Nephron progenitor cell (in vitro differentiated cells): ENCODE measurements around the gene MASP1.

Experiments
- DNase-seq: peaks from one replicate; pipeline ENCODE4 v3.0.0; 2021
- H3K27ac Mint-ChIP-seq: 2 replicates; pipeline ENCODE4 v1.8.0; 2021; ENCODE audit warnings: mild to moderate bottlenecking, moderate library complexity, mixed read lengths
- H3K27me3 Mint-ChIP-seq: 2 replicates; pipeline ENCODE4 v1.8.0; 2021; ENCODE audit warnings: mild to moderate bottlenecking, low read depth, mixed read lengths; ENCODE audit not compliant: poor library complexity
- H3K36me3 Mint-ChIP-seq: 2 replicates; pipeline ENCODE4 v1.8.0; 2021; ENCODE audit warnings: low read depth, mixed read lengths
- H3K4me1 Mint-ChIP-seq: 2 replicates; pipeline ENCODE4 v1.8.0; 2021; ENCODE audit warnings: mixed read lengths
- H3K4me3 Mint-ChIP-seq: 2 replicates; pipeline ENCODE4 v1.8.0; 2021; ENCODE audit warnings: mild to moderate bottlenecking, moderate library complexity, mixed read lengths
- H3K9me3 Mint-ChIP-seq: 2 replicates; pipeline ENCODE4 v1.8.0; 2021; ENCODE audit warnings: mild to moderate bottlenecking, moderate library complexity, mixed read lengths
- TF ChIP-seq, protein P1 (sequence below): fragments of 200-600 bp; sonication (generic); IDR thresholded peaks from 2 replicates; pipeline ENCODE4 v1.5.0; 2021; ENCODE audit warnings: antibody characterized with exemption

MASP1 gene

DNA sequence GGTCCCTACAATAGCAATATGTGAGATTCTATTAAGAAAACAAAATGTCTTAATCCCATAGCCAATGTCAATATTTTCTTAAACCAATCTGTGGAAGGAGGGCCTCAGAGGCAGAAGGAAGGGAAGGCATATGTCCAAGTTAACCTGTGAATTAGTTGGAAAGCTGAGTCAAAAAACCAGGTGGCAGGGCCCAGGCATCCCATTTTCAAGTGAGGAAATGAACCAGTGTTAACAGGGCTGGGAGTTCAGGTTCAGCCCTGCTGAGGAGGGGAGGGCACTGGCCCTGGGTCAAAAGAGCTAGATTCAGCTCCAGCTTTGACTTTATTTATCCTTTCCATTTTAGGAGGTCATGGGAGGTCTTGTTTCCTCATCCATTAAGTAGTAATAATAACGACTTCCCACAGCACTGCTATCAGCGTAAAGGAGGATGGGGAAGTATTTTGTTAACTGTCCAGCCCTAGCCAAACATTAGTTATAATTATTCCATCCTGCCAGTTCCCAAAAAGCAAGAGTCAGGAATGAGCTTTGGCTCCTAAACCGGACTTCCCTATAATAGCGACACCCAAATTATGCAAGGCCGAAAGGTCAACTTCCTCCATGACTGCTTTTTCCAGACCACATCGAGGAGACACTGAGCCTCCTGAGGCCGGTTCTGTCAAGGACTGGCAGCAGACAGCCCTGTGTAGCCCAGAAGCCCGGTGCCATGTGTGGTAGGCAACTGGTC is 3.2 kb downstream of the MASP1 start:
- H3K36me3 Mint-ChIP-seq = no peaks in the 10 kb centered on the region
- peaks cover 3% of the 10 kb centered on the region for H3K27me3 Mint-ChIP-seq
- H3K4me3 Mint-ChIP-seq = no peak overlapping the region
- H3K9me3 Mint-ChIP-seq = no peaks in the 10 kb centered on the region
- no peak overlapping the region for H3K27ac Mint-ChIP-seq
- no peak for DNase-seq
- H3K4me1 Mint-ChIP-seq = peaks cover 62% of the 10 kb centered on the region
- TF ChIP-seq, protein P1, sequence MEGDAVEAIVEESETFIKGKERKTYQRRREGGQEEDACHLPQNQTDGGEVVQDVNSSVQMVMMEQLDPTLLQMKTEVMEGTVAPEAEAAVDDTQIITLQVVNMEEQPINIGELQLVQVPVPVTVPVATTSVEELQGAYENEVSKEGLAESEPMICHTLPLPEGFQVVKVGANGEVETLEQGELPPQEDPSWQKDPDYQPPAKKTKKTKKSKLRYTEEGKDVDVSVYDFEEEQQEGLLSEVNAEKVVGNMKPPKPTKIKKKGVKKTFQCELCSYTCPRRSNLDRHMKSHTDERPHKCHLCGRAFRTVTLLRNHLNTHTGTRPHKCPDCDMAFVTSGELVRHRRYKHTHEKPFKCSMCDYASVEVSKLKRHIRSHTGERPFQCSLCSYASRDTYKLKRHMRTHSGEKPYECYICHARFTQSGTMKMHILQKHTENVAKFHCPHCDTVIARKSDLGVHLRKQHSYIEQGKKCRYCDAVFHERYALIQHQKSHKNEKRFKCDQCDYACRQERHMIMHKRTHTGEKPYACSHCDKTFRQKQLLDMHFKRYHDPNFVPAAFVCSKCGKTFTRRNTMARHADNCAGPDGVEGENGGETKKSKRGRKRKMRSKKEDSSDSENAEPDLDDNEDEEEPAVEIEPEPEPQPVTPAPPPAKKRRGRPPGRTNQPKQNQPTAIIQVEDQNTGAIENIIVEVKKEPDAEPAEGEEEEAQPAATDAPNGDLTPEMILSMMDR = no peak

DNA sequence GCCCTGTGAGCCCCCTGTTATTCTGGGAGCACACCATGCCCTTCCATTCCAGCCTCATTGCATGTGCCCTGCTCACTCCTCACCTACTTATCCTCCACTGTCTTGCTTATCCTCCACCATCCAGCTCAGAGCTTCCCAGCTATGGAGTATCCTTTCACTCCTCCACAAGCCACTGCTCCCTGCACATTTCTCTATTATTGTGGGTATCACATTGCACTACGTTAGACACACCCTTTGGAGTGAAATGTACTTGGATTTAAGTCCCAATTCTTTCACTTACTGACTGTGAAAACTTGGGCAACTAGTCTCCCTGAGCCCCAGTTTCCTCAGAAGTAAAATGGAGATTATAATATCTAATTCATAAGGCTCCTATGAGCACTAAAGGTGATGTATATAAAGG is 4.3 kb downstream of the MASP1 start:
- no peak for DNase-seq
- TF ChIP-seq, protein P1 = no peak
- H3K36me3 Mint-ChIP-seq = no peaks in the 10 kb centered on the region
- peaks cover 51% of the 10 kb centered on the region for H3K4me1 Mint-ChIP-seq
- no peak overlapping the region for H3K27ac Mint-ChIP-seq
- H3K9me3 Mint-ChIP-seq = no peaks in the 10 kb centered on the region
- no peaks in the 10 kb centered on the region for H3K27me3 Mint-ChIP-seq
- H3K4me3 Mint-ChIP-seq = no peak overlapping the region

DNA sequence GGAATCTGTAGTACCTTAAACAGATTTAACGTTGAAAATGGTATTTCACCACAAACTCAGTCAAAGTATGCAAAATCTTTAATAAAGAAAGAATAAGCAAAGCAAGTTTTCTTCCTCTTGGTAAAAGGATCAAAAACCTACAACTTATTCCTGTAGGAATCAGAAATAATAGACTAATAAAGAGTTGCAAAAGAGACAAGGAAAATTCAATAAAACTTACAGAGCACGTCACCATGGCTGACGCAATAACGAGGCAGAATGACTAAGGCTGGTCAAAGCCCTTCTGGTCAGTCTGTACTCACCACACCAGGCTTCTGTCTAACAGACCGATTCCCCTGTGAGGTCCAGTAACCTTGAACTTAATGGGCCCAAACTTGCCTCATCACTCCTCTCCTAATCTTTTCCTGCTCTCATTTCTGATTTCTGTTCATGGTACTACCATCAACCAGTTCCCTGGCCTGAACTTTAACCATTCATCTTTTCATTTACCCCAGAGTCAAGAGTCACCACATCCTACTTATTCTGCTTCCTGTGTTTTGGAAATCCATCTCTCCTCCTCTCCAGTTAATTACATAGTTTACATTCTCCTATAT is 5.0 kb downstream of the MASP1 start:
- TF ChIP-seq, protein P1 = no peak
- no peaks in the 10 kb centered on the region for H3K9me3 Mint-ChIP-seq
- H3K36me3 Mint-ChIP-seq = no peaks in the 10 kb centered on the region
- H3K4me1 Mint-ChIP-seq = peaks cover 44% of the 10 kb centered on the region
- no peaks in the 10 kb centered on the region for H3K27me3 Mint-ChIP-seq
- H3K27ac Mint-ChIP-seq = no peak overlapping the region
- no peak for DNase-seq
- H3K4me3 Mint-ChIP-seq = no peak overlapping the region

DNA sequence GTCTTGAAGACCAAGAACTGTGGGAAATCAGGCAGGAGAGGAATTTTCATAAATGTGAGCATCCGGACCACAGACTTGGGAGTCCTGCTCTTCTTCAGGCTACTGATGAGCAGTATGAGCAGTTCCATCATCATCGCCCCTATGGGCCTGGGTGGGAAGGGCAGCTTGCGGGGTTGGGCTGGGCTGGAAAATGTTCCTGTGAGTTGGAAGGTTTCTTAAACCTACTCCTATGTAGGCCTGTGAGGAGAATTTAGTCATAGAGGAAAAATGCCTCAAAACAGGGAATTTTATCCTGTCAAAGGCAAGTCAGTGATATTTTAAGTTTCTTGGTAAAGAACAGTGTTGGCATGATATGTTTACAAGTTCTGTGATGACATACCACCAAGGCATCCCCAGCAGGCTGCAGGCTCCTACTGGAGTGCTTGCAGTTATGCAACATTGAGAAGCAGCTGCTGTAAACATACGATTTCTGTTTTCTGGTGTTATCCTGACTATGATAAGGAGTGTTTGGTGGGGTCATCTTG is 10.3 kb downstream of the MASP1 start:
- TF ChIP-seq, protein P1 = no peak
- H3K27me3 Mint-ChIP-seq = no peaks in the 10 kb centered on the region
- H3K4me1 Mint-ChIP-seq = peaks cover 8% of the 10 kb centered on the region
- no peak for DNase-seq
- no peak overlapping the region for H3K27ac Mint-ChIP-seq
- no peaks in the 10 kb centered on the region for H3K36me3 Mint-ChIP-seq
- H3K4me3 Mint-ChIP-seq = no peak overlapping the region
- no peaks in the 10 kb centered on the region for H3K9me3 Mint-ChIP-seq

DNA sequence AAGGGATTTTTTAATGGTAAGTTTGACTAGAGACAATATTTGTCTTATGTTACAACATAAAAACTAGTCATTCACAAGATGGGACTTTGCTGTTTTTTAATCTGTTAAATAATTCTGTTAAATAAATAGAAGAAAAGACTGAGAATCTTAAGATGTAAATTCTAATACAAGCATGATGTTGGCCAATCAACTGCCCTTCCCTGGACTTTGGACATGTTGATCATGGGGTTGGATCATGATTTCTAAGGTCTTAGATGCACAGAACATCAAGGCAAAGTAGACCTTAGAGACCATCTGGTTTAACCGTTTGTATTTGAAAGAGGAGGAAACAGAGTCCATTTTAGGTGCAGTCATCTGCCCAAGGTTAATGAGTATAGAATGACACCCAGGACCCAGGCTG is 10.9 kb downstream of the MASP1 start:
- no peaks in the 10 kb centered on the region for H3K36me3 Mint-ChIP-seq
- no peaks in the 10 kb centered on the region for H3K27me3 Mint-ChIP-seq
- no peak for DNase-seq
- H3K9me3 Mint-ChIP-seq = no peaks in the 10 kb centered on the region
- H3K4me3 Mint-ChIP-seq = no peak overlapping the region
- TF ChIP-seq, protein P1 = no peak
- no peak overlapping the region for H3K27ac Mint-ChIP-seq
- H3K4me1 Mint-ChIP-seq = peaks cover 14% of the 10 kb centered on the region

DNA sequence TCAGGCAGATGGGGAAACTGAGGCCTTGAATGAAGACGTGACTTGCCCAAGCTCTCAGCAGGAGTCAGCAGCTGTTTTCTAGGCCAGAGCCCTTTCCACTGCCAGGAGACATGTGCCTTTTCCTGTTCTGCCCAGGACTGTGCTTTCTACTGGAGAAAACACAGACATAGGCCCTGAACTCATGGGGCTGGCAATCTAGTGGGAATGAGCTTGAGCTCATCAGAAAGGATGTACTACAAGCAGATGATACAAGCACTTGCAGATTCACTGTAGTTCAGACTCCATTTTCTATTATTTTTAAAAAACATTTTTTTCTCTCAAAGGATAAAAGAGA is 14.4 kb downstream of the MASP1 start:
- Mint-ChIP-seq H3K9me3 (peaks cover 3% of the 10 kb centered on the region), H3K27me3 (no peaks in the 10 kb centered on the region), H3K36me3 (no peaks in the 10 kb centered on the region), H3K4me1 (peaks cover 23% of the 10 kb centered on the region), H3K27ac (no peak overlapping the region), H3K4me3 (no peak overlapping the region)
- DNase-seq = no peak
- TF ChIP-seq, protein P1 = no peak
